Heart right ventricle (tissue), 16 donors: ENCODE data around the gene ZNF789. TPM values are rescaled to one million over a fixed set of nuclear protein-coding genes. Genes with fewer than 3 reads are reported as not detected.
"Not testable (repeated sequence)": the region's sequence is repeated elsewhere in the genome, so short reads cannot be mapped to it uniquely, and the experiment has no call there.

Source experiments
- ATAC-seq, 8 donors: fragments of 200-7000 bp; cut with Tn5 transposase; one replicate each; pipeline ENCODE4 v1.9.1; 2020; ENCODE audit warnings: mild to moderate bottlenecking in 8 of 8, moderate library complexity in 8 of 8, moderate number of reproducible peaks in 1 of 8
- DNase-seq, 2 donors: peaks; one replicate each; pipeline ENCODE4 v3.0.0-alpha.2; 2020
- H3K27ac ChIP-seq, 10 donors: fragments of 200-600 bp; sonication (generic) in 2 of 10; one replicate each; pipeline versions ENCODE4 v1.5.0 to v1.8.0; 2020 to 2022; ENCODE audit warnings: mild to moderate bottlenecking in 3 of 10
- H3K27me3 ChIP-seq, 7 donors: fragments of 200-600 bp; one replicate each; pipeline ENCODE4 v1.8.0; 2021 to 2022; ENCODE audit warnings: mild to moderate bottlenecking in 2 of 7
- H3K36me3 ChIP-seq, 9 donors: fragments of 200-600 bp; sonication (generic) in 1 of 9; one replicate each; pipeline versions ENCODE4 v1.5.0 to v1.8.0; 2020 to 2022; ENCODE audit warnings: mild to moderate bottlenecking in 2 of 9
- H3K4me1 ChIP-seq, 9 donors: fragments of 200-600 bp; sonication (generic) in 1 of 9; one replicate each; pipeline versions ENCODE4 v1.5.0 to v1.8.0; 2020 to 2022; ENCODE audit warnings: mild to moderate bottlenecking in 4 of 9
- H3K4me3 ChIP-seq, 10 donors: fragments of 200-600 bp; sonication (generic) in 2 of 10; one replicate each; pipeline versions ENCODE4 v1.5.0 to v1.8.0; 2020 to 2022; ENCODE audit warnings: mild to moderate bottlenecking in 7 of 10, moderate library complexity in 2 of 10
- H3K9me3 ChIP-seq, 11 donors: fragments of 200-600 bp in 10 of 11; sonication (generic) in 2 of 11; one replicate each; pipeline versions ENCODE4 v1.5.0 to v1.8.0; 2013 to 2022; ENCODE audit warnings: mild to moderate bottlenecking in 2 of 11, control low read depth in 1 of 11, moderate library complexity in 1 of 11
- CTCF ChIP-seq, 9 donors: fragments of 200-600 bp; sonication (generic) in 2 of 9; IDR thresholded peaks; one replicate each; pipeline versions ENCODE4 v1.5.0 to v1.8.0; 2021 to 2022; ENCODE audit warnings: antibody characterized with exemption in 9 of 9, mild to moderate bottlenecking in 5 of 9, moderate library complexity in 1 of 9
- WGBS, 2 donors: extraction: QIAGEN DNeasy Blood & Tissue Kit; methylation state at CpG; one replicate each; pipeline ENCODE4 v1.1.7; 2013; ENCODE audit warnings: inconsistent platforms in 1 of 2; 5-methylcytosine and 5-hydroxymethylcytosine counted together
- intact Hi-C, 10 donors: fragments of 100-400 bp; cut with DNase I; formaldehyde crosslinking; loops; one replicate each; pipeline versions ENCODE4 v1.11.1 to v1.14.2; 2022
- polyA plus RNA-seq, 2 donors: library from polyadenylated mRNA; stranded (reverse); fragments of 200-250 nt; gene quantifications; one replicate each; pipeline ENCODE4 v1.2.3, GENCODE V29; 2013
- total RNA-seq, 10 donors: library from RNA; stranded (reverse); fragmentation: NEBNext Ultra II Directional in 3 of 10; extraction: Animal tissue kit (Norgen Biotek cat#: 25700) in 3 of 10; gene quantifications; one replicate each; pipeline versions ENCODE4 v1.2.1 to v1.2.4, GENCODE V29; 2021 to 2023
- donor health status: Arrhythmogenic right ventricular cardiomyopathy.
- donor health status: ischemic (EF 13 %, LVEDD 7.1; RV severe dilation, severe dysfunction).
- donor health status: healthy with polysubstance abuse.
- donor health status: DM: no; HTN: yes; CAD: no.
- donor health status: DM: no; HTN: no; CAD: no.
- donor health status: ischemic (EF 25% LVEDD 6.9; RV normal size, moderate dysfunction).
- donor health status: ischemic (EF 25% LVEDD 5.7; RV mildly dilated, moderate dysfunction).
- donor health status: healthy.
- donor health status: DM: yes; HTN: yes; CAD: no.
- donor health status: Ischemic cardiomyopathy.
- donor health status: ischemic (EF 35%, LVEDD 5.7; RV mildly dilated, moderate dysfunction).
- donor health status: nonischemic (EF 11% LVEDD 7.7; RV severe dilation, severe dysfunction).
- donor health status: DM: yes; HTN: yes; CAD: no.
- donor health status: PGD.
- donor health status: ischemic (EF 29% LVEDD 5.4; RV normal size, mild dysfunction).
- donor health status: nonischemic (EF 23%, LVEDD 6.1; RV moderate dilation, normal function).

The ZNF789 gene
- total and polyA plus RNA-seq, 12 donors = 1.7 to 10.9 (median 3.7) TPM

GRCh38 chr7:99429756-99430155, 42.9 kb upstream of the ZNF789 start:
- Histone ChIP-seq H3K27ac (no peak overlapping the region), H3K4me1 (no peaks in the 10 kb centered on the region), H3K27me3 (no peaks in the 10 kb centered on the region), H3K9me3 (no peaks in the 10 kb centered on the region), H3K4me3 (no peak overlapping the region), H3K36me3 (peaks cover 0 to 85% (median 41%) of the 10 kb centered on the region in 9 donors)
- ATAC-seq (peak in 2 of 8 donors; percentile 9 to 38), DNase-seq (no peak)
- intact Hi-C loops = no loop called here
- no peak for TF ChIP-seq CTCF (IDR thresholded peaks at IDR 0.05)
- WGBS, 2 donors = 87 to 95% methylated on average over 8 of the region's 8 CpGs

GRCh38 chr7:99431756-99432540, 40.7 kb upstream of the ZNF789 start:
- H3K27ac ChIP-seq, intact Hi-C loops, H3K4me1 ChIP-seq, H3K4me3 ChIP-seq, H3K9me3 ChIP-seq, H3K27me3 ChIP-seq, DNase-seq, ATAC-seq: not testable (repeated sequence)
- 68 to 70% methylated on average over 13 of the region's 13 CpGs for WGBS, 2 donors
- H3K36me3 ChIP-seq = peaks cover 0 to 80% (median 35%) of the 10 kb centered on the region in 9 donors

- Histone ChIP-seq H3K36me3 (peaks cover 0 to 76% (median 35%) of the 10 kb centered on the region in 9 donors), H3K27me3 (no peaks in the 10 kb centered on the region), H3K4me1 (peaks cover 2 to 9% (median 8%) of the 10 kb centered on the region in 9 donors), H3K27ac (no peak overlapping the region), H3K4me3 (no peak overlapping the region), H3K9me3 (no peaks in the 10 kb centered on the region)
- no peak for ATAC-seq
- DNase-seq = no peak
- 94 to 95% methylated on average over 9 of the region's 9 CpGs for WGBS, 2 donors
- TF ChIP-seq CTCF (IDR thresholded peaks at IDR 0.05) = no peak
- intact Hi-C loops = loop anchor here in 1 of 10 donors (1.0 kb wide), 1 partner anchor 40 kb away; no protein-coding TSS in a partner anchor
Observed at GRCh38 chr7:99433158-99433557, 39.5 kb upstream of the ZNF789 start.

- TF ChIP-seq CTCF (IDR thresholded peaks at IDR 0.05) = no peak
- ATAC-seq (peak in 7 of 8 donors; percentile 2 to 50 (median 29)), DNase-seq (no peak)
- WGBS, 2 donors = 17 to 19% methylated on average over 20 of the region's 20 CpGs
- Histone ChIP-seq H3K36me3 (peaks cover 0 to 35% (median 13%) of the 10 kb centered on the region in 9 donors), H3K4me3 (peak overlapping the region; percentile 77 to 99 (median 93)), H3K9me3 (no peaks in the 10 kb centered on the region), H3K4me1 (peaks cover 2 to 52% (median 24%) of the 10 kb centered on the region in 9 donors), H3K27me3 (no peaks in the 10 kb centered on the region), H3K27ac (peak overlapping the region in 9 of 10 donors; percentile 71 to 94 (median 89))
- intact Hi-C loops = no loop called here
Observed at GRCh38 chr7:99437946-99438572, 34.6 kb upstream of the ZNF789 start.
